Measurements from ENCODE around the gene OR4K17. TPM values are rescaled to one million over a fixed set of nuclear protein-coding genes. Genes with fewer than 3 reads are reported as not detected.
"Not testable (repeated sequence)": the region's sequence is repeated elsewhere in the genome, so short reads cannot be mapped to it uniquely, and the experiment has no call there.

The OR4K17 gene, protein sequence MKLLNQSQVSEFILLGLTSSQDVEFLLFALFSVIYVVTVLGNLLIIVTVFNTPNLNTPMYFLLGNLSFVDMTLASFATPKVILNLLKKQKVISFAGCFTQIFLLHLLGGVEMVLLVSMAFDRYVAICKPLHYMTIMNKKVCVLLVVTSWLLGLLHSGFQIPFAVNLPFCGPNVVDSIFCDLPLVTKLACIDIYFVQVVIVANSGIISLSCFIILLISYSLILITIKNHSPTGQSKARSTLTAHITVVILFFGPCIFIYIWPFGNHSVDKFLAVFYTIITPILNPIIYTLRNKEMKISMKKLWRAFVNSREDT
- not detected for total RNA-seq
- long read RNA-seq, result 0 reads

DNA sequence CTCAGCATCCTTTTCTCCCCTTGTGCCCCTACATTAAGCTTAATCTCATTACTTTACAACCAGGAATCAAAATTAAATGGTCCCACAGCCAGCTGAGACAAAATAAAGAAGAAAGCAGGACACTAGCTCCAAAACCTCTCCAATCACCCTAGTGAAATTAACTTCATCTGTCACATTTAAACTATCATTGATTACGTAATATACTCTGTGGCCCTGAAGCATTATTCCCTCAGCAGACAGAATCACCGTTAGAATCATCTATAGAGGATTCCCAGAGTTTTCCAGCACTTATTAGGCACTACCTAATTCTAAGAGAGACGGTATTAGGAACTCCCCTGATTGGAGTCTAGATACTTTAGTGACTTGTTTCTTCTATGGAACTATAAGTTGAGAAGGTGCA, at the start of gene OR4K17:
TSS of gene OR4K17 (plus strand) at position 302 of the 400 bp plus-strand sequence. CDS start 6,761 bp downstream, outside the sequence.
- Histone ChIP-seq H3K27me3 (no peaks in the 10 kb centered on the region), H3K9me3 (no peaks in the 10 kb centered on the region), H3K4me1 (no peaks in the 10 kb centered on the region), H3K27ac (no peak within 1 kb of the TSS), H3K4me3 (no peak within 1 kb of the TSS), H3K36me3 (no peaks in the 10 kb centered on the region)
- no peak for ATAC-seq
- TF ChIP-seq, protein P1, sequence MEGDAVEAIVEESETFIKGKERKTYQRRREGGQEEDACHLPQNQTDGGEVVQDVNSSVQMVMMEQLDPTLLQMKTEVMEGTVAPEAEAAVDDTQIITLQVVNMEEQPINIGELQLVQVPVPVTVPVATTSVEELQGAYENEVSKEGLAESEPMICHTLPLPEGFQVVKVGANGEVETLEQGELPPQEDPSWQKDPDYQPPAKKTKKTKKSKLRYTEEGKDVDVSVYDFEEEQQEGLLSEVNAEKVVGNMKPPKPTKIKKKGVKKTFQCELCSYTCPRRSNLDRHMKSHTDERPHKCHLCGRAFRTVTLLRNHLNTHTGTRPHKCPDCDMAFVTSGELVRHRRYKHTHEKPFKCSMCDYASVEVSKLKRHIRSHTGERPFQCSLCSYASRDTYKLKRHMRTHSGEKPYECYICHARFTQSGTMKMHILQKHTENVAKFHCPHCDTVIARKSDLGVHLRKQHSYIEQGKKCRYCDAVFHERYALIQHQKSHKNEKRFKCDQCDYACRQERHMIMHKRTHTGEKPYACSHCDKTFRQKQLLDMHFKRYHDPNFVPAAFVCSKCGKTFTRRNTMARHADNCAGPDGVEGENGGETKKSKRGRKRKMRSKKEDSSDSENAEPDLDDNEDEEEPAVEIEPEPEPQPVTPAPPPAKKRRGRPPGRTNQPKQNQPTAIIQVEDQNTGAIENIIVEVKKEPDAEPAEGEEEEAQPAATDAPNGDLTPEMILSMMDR (IDR thresholded peaks at IDR 0.05), result no peak
- intact Hi-C loops (cut with DNase I), result no loop called here
- no peak for DNase-seq

DNA sequence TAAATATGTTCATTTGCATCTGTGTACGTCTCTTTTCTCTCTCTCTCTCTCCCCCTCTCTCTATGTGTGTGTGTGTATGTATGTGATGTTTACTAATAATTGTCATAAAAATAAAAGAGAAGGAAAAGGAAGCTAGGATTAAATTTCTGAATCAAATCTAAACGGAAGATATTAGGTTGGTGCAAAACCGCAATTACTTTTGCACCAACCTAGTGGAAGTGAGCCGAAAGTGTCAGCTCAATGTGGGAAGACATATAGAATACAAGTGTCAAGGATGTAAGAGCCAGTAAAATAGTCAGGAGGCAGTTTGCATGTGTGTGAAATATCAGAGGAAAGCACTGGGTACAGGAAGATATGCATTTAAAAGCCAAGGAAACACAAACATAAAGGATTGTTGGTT, 18.5 kb upstream of the OR4K17 start:
- intact Hi-C loops (cut with DNase I), result no loop called here
- TF ChIP-seq, protein P1 (IDR thresholded peaks at IDR 0.05), result no peak
- no peaks in the 10 kb centered on the region for H3K9me3 ChIP-seq
- DNase-seq (no peak), ATAC-seq (no peak)
- H3K27ac ChIP-seq, result no peak overlapping the region
- H3K4me3 ChIP-seq, result no peak overlapping the region
- H3K4me1 ChIP-seq, result no peaks in the 10 kb centered on the region
- no peaks in the 10 kb centered on the region for H3K36me3 ChIP-seq
- no peaks in the 10 kb centered on the region for H3K27me3 ChIP-seq

DNA sequence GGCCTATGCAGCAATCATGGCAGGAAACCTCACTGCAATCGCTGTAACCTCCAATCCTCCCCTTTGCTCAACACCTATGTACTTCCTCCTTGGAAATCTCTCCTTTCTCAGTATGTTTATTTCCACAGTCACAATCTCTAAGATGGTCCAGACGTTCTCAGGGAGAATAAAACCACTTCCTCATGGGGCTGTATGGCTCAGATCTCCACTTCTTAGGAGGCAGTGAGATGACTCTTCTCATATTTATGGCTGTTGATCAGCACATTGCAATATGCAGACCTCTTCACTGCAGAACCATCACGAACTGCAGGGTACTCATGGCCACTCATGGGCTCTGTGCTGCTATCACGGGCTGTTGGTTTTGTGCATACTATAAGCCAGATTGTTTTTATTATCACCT, 17.1 kb upstream of the OR4K17 start:
- no peaks in the 10 kb centered on the region for H3K4me1 ChIP-seq
- H3K9me3 ChIP-seq, result no peaks in the 10 kb centered on the region
- no peaks in the 10 kb centered on the region for H3K36me3 ChIP-seq
- no peak overlapping the region for H3K27ac ChIP-seq
- ATAC-seq (no peak), DNase-seq (no peak)
- intact Hi-C loops (cut with DNase I), result no loop called here
- no peaks in the 10 kb centered on the region for H3K27me3 ChIP-seq
- TF ChIP-seq, protein P1 (IDR thresholded peaks at IDR 0.05), result no peak
- H3K4me3 ChIP-seq, result no peak overlapping the region

DNA sequence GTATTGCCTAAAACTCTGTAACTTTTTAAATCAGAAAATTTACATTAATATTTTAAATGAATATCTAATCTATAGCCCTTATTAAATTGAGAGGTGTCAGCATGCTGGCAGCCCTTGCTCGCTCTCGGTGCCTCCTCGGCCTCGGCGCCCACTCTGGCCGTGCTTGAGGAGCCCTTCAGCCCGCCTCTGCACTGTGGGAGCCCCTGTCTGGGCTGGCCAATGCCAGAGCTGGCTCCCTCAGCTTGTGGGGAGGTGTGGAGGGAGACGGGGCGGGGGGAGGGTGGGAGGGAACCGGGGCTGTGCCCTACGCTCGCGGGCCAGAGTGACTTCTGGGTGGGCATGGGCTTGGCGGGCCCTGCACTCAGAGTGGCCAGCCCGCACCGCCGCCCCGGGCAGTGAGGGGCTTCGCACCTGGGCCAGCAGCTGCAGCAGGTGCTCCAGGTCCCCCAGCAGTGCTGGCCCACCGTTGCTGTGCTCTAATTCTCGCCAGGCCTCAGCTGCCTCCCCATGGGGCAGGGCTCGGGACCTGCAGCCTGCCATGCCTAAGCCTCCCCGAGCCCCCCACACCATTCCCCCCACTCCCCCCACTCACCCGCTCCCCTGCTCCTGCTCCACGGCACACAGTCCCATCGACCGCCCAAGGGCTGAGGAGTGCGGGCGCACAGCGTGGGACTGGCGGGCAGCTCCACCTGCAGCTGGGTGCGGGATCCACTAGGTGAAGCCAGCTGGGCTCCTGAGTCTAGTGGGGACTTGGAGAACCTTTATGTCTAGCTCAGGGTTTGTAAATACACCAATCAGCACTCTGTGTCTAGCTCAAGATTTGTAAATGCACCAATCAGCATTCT, 11.4 kb upstream of the OR4K17 start:
- H3K27ac ChIP-seq; H3K9me3 ChIP-seq; H3K4me1 ChIP-seq; ATAC-seq; H3K36me3 ChIP-seq; DNase-seq; intact Hi-C loops (cut with DNase I); H3K27me3 ChIP-seq; H3K4me3 ChIP-seq: not testable (repeated sequence)

DNA sequence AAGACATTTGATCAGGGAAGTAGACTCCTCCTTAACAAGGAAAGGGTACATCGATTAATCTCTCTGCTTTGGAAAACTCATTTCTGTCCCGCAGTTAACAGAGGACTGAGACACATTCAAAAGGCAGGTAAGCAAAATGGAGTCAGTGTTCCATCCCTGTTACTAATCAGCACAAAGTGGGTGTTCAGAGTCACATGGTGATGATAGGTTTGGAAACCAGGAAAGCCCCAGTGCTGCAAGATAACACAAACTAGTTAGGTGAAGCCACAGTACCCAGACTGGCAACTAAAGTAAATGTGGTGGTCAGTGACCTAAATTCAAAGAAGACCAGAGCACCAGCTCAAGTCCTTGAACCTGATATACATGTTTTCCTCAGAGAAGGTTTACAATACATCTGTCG, 1.8 kb downstream of the OR4K17 start:
- Histone ChIP-seq H3K27me3 (no peaks in the 10 kb centered on the region), H3K4me3 (no peak overlapping the region), H3K36me3 (no peaks in the 10 kb centered on the region), H3K4me1 (no peaks in the 10 kb centered on the region), H3K9me3 (no peaks in the 10 kb centered on the region), H3K27ac (no peak overlapping the region)
- intact Hi-C loops (cut with DNase I), result no loop called here
- DNase-seq (no peak), ATAC-seq (no peak)
- TF ChIP-seq, protein P1 (IDR thresholded peaks at IDR 0.05), result no peak

DNA sequence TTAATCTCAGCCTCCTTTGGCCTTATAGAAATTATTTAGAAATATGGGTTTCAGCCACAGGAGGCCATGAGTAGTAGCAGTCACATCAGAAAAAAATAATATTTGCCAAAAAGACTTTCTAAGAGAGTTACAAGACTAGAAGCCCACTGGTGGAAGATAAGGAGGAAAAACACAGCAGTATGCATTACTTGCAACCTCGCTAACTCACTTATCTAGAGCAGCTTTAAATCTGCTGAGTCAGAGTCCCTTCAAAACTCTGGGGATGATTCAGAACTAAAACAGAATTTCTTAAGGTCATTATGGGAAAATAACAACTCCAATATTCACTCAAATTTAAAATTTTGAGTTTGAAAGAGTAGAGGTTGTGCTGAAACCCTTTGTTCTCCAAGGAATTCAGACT, 6.2 kb downstream of the OR4K17 start:
- no peak for DNase-seq
- ATAC-seq, result no peak
- Histone ChIP-seq H3K4me1 (no peaks in the 10 kb centered on the region), H3K9me3 (no peaks in the 10 kb centered on the region), H3K27ac (no peak overlapping the region), H3K4me3 (no peak overlapping the region), H3K36me3 (no peaks in the 10 kb centered on the region), H3K27me3 (no peaks in the 10 kb centered on the region)
- intact Hi-C loops (cut with DNase I), result no loop called here
- TF ChIP-seq, protein P1 (IDR thresholded peaks at IDR 0.05), result no peak

Data from upper lobe of right lung (tissue), 1 donor.